OCI-LY3 (cell line): ENCODE data around the gene ADCY5.

Experiments
- H2AFZ ChIP-seq: fragments of 200-600, 300-600 bp; shearing (Covaris generic); 2 replicates; pipeline ENCODE4 v1.6.0; 2014; ENCODE audit warnings: antibody characterized with exemption, low read depth, low read length
- H3K27ac ChIP-seq: fragments of 200-600, 300-600 bp; sonication (generic); 2 replicates; pipeline ENCODE4 v1.5.1; 2014; ENCODE audit warnings: mild to moderate bottlenecking, low read length, moderate library complexity, mixed read lengths
- H3K27me3 ChIP-seq: fragments of 200-600, 300-600 bp; sonication (generic); 2 replicates; pipeline ENCODE4 v1.6.1; 2014; ENCODE audit warnings: low read depth, low read length, mixed read lengths
- H3K36me3 ChIP-seq: fragments of 200-600, 300-600 bp; sonication (generic); replicated peaks from 2 replicates; pipeline ENCODE3; 2014; ENCODE audit warnings: low read depth, low read length, mixed read lengths
- H3K4me1 ChIP-seq: fragments of 300-600, 200-600 bp; sonication (generic); 2 replicates; pipeline ENCODE4 v1.6.1; 2014; ENCODE audit warnings: low read length, mixed read lengths
- H3K4me2 ChIP-seq: fragments of 200-600, 300-600 bp; sonication (generic); 2 replicates; pipeline ENCODE4 v1.6.1; 2014; ENCODE audit warnings: low read length, mixed read lengths
- H3K4me3 ChIP-seq: fragments of 300-600, 200-600 bp; sonication (generic); 2 replicates; pipeline ENCODE4 v1.5.1; 2014; ENCODE audit warnings: antibody characterized with exemption, mild to moderate bottlenecking, low read length, moderate library complexity
- H3K79me2 ChIP-seq: fragments of 300-600, 200-600 bp; shearing (Covaris generic); 2 replicates; pipeline ENCODE4 v1.6.1; 2014; ENCODE audit warnings: mild to moderate bottlenecking, low read length, mixed read lengths
- H3K9ac ChIP-seq: fragments of 300-600, 200-600 bp; shearing (Covaris generic); 2 replicates; pipeline ENCODE4 v1.6.0; 2014; ENCODE audit warnings: mild to moderate bottlenecking, low read length, moderate library complexity
- H3K9me3 ChIP-seq: fragments of 200-600, 300-600 bp; shearing (Covaris generic); 2 replicates; pipeline ENCODE4 v1.6.1; 2014; ENCODE audit warnings: low read length, mixed read lengths; ENCODE audit not compliant: insufficient read depth
- H4K20me1 ChIP-seq: fragments of 200-600, 300-600 bp; sonication (generic); 2 replicates; pipeline ENCODE4 v1.6.1; 2016; ENCODE audit warnings: low read length, mixed read lengths; ENCODE audit not compliant: insufficient read depth
- CTCF ChIP-seq: fragments of 200-600, 300-600 bp; sonication (generic); IDR thresholded peaks from 2 replicates; pipeline ENCODE4 v1.5.1; 2014; ENCODE audit warnings: antibody characterized with exemption, low read length, low read depth
- EZH2phosphoT487 ChIP-seq: fragments of 200-600 bp; shearing (Covaris generic); IDR thresholded peaks from 2 replicates; pipeline ENCODE4 v1.6.1; 2018; ENCODE audit warnings: antibody characterized with exemption, mixed run types, low read depth

The ADCY5 gene

GRCh38 chr3:123447749-123448517, 957 bp downstream of the ADCY5 start:
- TF ChIP-seq EZH2phosphoT487 = no peak
- TF ChIP-seq CTCF = no peak
- H2AFZ ChIP-seq = no peak overlapping the region
- peaks cover 9% of the 10 kb centered on the region for H3K27me3 ChIP-seq
- no peak overlapping the region for H3K27ac ChIP-seq
- no peaks in the 10 kb centered on the region for H3K36me3 ChIP-seq
- H3K4me3 ChIP-seq = no peak overlapping the region
- no peak overlapping the region for H3K9ac ChIP-seq
- no peaks in the 10 kb centered on the region for H3K9me3 ChIP-seq
- no peaks in the 10 kb centered on the region for H4K20me1 ChIP-seq
- H3K4me2 ChIP-seq = no peak overlapping the region
- no peaks in the 10 kb centered on the region for H3K79me2 ChIP-seq
- H3K4me1 ChIP-seq = no peaks in the 10 kb centered on the region

DNA sequence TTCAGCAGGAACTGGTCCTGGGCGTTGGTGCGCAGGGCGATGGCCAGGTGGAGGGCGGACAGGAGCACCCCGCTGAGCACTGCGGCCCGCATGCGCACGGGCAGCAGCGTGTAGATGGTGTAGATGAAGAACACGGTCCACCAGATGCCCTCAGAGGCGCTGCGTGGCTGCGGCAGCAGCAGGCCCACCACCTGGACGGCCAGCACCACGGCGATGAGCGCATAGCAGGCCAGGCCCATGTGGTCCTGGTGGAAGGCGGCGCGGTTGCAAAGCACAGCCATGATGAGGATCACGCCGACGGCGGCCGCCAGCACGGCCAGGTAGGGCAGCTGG, 1.5 kb downstream of the ADCY5 start:
- no peaks in the 10 kb centered on the region for H3K4me1 ChIP-seq
- no peaks in the 10 kb centered on the region for H4K20me1 ChIP-seq
- H3K79me2 ChIP-seq = no peaks in the 10 kb centered on the region
- no peaks in the 10 kb centered on the region for H3K9me3 ChIP-seq
- no peak overlapping the region for H3K4me2 ChIP-seq
- no peak overlapping the region for H3K4me3 ChIP-seq
- H3K9ac ChIP-seq = no peak overlapping the region
- no peak for TF ChIP-seq EZH2phosphoT487
- no peak for TF ChIP-seq CTCF
- peaks cover 9% of the 10 kb centered on the region for H3K27me3 ChIP-seq
- H3K27ac ChIP-seq = no peak overlapping the region
- no peak overlapping the region for H2AFZ ChIP-seq
- no peaks in the 10 kb centered on the region for H3K36me3 ChIP-seq

DNA sequence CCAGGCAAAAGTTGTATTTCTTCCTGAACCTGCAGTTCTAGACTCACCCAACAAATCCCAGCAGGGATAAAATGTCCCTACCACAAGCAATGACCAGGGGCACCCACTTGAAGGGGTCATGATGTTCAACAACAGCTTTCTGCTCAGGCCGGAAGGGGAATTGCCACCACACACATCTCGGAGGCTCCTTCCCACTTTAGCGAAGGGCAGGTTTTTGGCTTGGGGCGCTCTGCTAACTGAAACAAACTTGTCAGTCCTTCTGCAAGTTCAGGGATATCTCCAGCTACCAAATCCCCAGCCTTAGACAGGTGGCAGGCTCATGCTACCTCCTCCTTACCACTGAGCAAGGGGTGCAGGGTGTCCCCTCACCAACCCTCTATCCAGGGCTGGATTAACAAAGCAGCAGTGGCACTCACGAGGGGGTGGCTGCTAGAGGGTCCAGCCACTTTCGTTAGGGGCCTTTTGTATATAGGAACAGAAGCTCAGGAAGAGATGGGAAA, 2.2 kb downstream of the ADCY5 start:
- H4K20me1 ChIP-seq = no peaks in the 10 kb centered on the region
- no peaks in the 10 kb centered on the region for H3K4me1 ChIP-seq
- H3K4me2 ChIP-seq = no peak overlapping the region
- no peak for TF ChIP-seq CTCF
- no peak for TF ChIP-seq EZH2phosphoT487
- H2AFZ ChIP-seq = no peak overlapping the region
- no peaks in the 10 kb centered on the region for H3K79me2 ChIP-seq
- H3K9ac ChIP-seq = no peak overlapping the region
- no peak overlapping the region for H3K27ac ChIP-seq
- H3K9me3 ChIP-seq = no peaks in the 10 kb centered on the region
- H3K27me3 ChIP-seq = peaks cover 9% of the 10 kb centered on the region
- no peak overlapping the region for H3K4me3 ChIP-seq
- no peaks in the 10 kb centered on the region for H3K36me3 ChIP-seq

- H3K4me3 ChIP-seq = no peak overlapping the region
- H3K79me2 ChIP-seq = no peaks in the 10 kb centered on the region
- peaks cover 9% of the 10 kb centered on the region for H3K27me3 ChIP-seq
- no peak overlapping the region for H3K9ac ChIP-seq
- no peak overlapping the region for H3K4me2 ChIP-seq
- no peak for TF ChIP-seq CTCF
- TF ChIP-seq EZH2phosphoT487 = no peak
- H3K36me3 ChIP-seq = no peaks in the 10 kb centered on the region
- no peak overlapping the region for H3K27ac ChIP-seq
- no peaks in the 10 kb centered on the region for H3K9me3 ChIP-seq
- no peaks in the 10 kb centered on the region for H4K20me1 ChIP-seq
- no peaks in the 10 kb centered on the region for H3K4me1 ChIP-seq
- no peak overlapping the region for H2AFZ ChIP-seq
These were observed 2.7 kb downstream of the ADCY5 start for GRCh38 chr3:123446210-123446609.
